ENCODE data around the gene SPOCK1. TPM values are rescaled to one million over a fixed set of nuclear protein-coding genes. Genes with fewer than 3 reads are reported as not detected.

The SPOCK1 gene
- total RNA-seq, 1 experiment from 2014 or later: 10.9 TPM

GRCh38 chr5:137113939-137114338 lies 385.2 kb downstream of the SPOCK1 start:
- H3K9ac ChIP-seq (ENCODE audit: extremely low read depth, insufficient read length, low read length): no peak overlapping the region
- WGBS (ENCODE audit: extremely low coverage, insufficient read length, low lambda C conversion rate): no CpG with 5 or more reads among the region's 3 CpGs
- no peak overlapping the region for H2BK5ac ChIP-seq (ENCODE audit: insufficient read length, low read length)
- H2BK20ac ChIP-seq (ENCODE audit: low read depth, low read length, poor library complexity, severe bottlenecking): no peak overlapping the region
- no peak overlapping the region for H4K91ac ChIP-seq (ENCODE audit: insufficient read length, low read depth, low read length)
- no peak for DNase-seq
- H3K27me3 ChIP-seq (ENCODE audit: insufficient read depth, low read length): no peaks in the 10 kb centered on the region
- H2BK15ac ChIP-seq (ENCODE audit: low read depth, low read length): no peak overlapping the region
- no peak overlapping the region for H3K56ac ChIP-seq (ENCODE audit: insufficient read length, low read depth, low read length)
- H4K20me1 ChIP-seq (ENCODE audit: control insufficient read depth, insufficient read depth, insufficient read length): no peaks in the 10 kb centered on the region
- Mint-ChIP-seq H3K9me3 (no peaks in the 10 kb centered on the region), H3K27ac (no peak overlapping the region), H3K27me3 (ENCODE audit: low read depth) (no peaks in the 10 kb centered on the region), H3K4me1 (no peaks in the 10 kb centered on the region; a peak in 1 of 4 replicates), H3K36me3 (ENCODE audit: insufficient read depth in 1 of 3, low read depth in 3 of 3) (no peaks in the 10 kb centered on the region), H3K4me3 (no peak overlapping the region)
- no peak overlapping the region for H4K8ac ChIP-seq (replicated peaks; ENCODE audit: insufficient read length, low read depth, low read length)
- no peak overlapping the region for H3K4me2 ChIP-seq (ENCODE audit: insufficient read depth, insufficient read length, low read length)
- no peaks in the 10 kb centered on the region for H3K4me1 ChIP-seq (ENCODE audit: insufficient read depth, low read length)
- no peak overlapping the region for H2BK120ac ChIP-seq (ENCODE audit: low read depth, low read length, poor library complexity, severe bottlenecking)
- H3K14ac ChIP-seq (ENCODE audit: insufficient read depth, low read length): no peak overlapping the region
- H3K79me1 ChIP-seq (ENCODE audit: insufficient read depth, low read depth, low read length, poor library complexity, severe bottlenecking): no peaks in the 10 kb centered on the region
- H3T11ph ChIP-seq (ENCODE audit: low read length): no peak overlapping the region
- H3K18ac ChIP-seq (ENCODE audit: insufficient read length, low read depth, low read length): no peak overlapping the region
- H3K23me2 ChIP-seq (ENCODE audit: insufficient read length, low read depth, low read length, poor library complexity, severe bottlenecking): no peaks in the 10 kb centered on the region
- H2BK12ac ChIP-seq (ENCODE audit: insufficient read length, low read depth, low read length): no peak overlapping the region
- no peaks in the 10 kb centered on the region for H3K79me2 ChIP-seq (ENCODE audit: insufficient read depth, low read length)
- no peak overlapping the region for H2AFZ ChIP-seq (ENCODE audit: low read length)
- no peak overlapping the region for H3K27ac ChIP-seq (ENCODE audit: insufficient read length, low read depth, low read length)
- H4K5ac ChIP-seq (ENCODE audit: insufficient read length, low read depth, low read length): no peak overlapping the region
- no peak for TF ChIP-seq CTCF (conservative IDR thresholded peaks at IDR 0.05)
- H3K9me3 ChIP-seq (ENCODE audit: control insufficient read depth, low read depth, low read length): no peaks in the 10 kb centered on the region
- H3K23ac ChIP-seq (ENCODE audit: insufficient read length, low read depth, low read length): no peak overlapping the region
- H3K4ac ChIP-seq (ENCODE audit: low read depth, low read length): no peak overlapping the region
- no peak overlapping the region for H2AK5ac ChIP-seq (ENCODE audit: insufficient read length, low read length)

Measured in H9 (cell line).